ENCODE data around the gene ME2.

DNA sequence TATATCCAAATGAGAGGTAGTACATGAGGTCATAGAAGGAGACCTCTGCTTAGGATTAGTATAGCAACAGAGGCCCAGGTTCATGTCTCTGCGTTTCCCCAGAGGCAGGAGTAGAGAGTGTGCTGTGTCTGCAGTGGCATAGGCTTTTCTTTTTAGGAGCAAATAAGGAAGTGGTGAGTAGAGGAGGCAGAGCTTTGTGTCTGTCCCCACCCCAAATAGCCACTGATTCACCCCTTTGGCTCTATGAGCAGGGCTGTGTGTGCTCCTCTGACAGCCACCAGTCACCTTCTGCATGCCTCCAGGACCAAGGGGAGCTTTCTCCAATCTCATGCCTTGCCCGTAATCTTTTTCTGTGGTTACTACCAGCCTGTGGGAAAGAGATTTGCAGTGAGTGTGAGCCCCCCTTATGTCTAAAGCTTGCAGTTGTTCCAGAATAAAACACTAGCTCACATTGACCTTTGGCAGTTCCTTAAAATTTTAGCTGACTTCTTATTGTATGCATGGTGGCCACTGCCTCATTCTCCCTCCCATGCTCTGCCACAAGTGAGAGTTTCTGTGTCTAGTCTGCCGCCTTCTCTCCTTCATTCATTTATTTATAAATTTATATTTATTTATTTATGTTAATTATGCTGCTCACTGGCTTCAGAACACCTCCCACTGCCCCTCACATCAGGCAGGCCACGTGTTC lies 65.5 kb downstream of the ME2 start:
- TF ChIP-seq, protein P1, sequence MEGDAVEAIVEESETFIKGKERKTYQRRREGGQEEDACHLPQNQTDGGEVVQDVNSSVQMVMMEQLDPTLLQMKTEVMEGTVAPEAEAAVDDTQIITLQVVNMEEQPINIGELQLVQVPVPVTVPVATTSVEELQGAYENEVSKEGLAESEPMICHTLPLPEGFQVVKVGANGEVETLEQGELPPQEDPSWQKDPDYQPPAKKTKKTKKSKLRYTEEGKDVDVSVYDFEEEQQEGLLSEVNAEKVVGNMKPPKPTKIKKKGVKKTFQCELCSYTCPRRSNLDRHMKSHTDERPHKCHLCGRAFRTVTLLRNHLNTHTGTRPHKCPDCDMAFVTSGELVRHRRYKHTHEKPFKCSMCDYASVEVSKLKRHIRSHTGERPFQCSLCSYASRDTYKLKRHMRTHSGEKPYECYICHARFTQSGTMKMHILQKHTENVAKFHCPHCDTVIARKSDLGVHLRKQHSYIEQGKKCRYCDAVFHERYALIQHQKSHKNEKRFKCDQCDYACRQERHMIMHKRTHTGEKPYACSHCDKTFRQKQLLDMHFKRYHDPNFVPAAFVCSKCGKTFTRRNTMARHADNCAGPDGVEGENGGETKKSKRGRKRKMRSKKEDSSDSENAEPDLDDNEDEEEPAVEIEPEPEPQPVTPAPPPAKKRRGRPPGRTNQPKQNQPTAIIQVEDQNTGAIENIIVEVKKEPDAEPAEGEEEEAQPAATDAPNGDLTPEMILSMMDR (IDR thresholded peaks at IDR 0.05) = no peak
- TF ChIP-seq EP300 (IDR thresholded peaks at IDR 0.05) (no peak), POLR2AphosphoS5 (IDR thresholded peaks at IDR 0.05) (no peak), POLR2A (IDR thresholded peaks at IDR 0.05) (no peak)
